ENCODE measurements around the gene CEP68. TPM values are rescaled to one million over a fixed set of nuclear protein-coding genes. Genes with fewer than 3 reads are reported as not detected.

Gene CEP68, protein sequence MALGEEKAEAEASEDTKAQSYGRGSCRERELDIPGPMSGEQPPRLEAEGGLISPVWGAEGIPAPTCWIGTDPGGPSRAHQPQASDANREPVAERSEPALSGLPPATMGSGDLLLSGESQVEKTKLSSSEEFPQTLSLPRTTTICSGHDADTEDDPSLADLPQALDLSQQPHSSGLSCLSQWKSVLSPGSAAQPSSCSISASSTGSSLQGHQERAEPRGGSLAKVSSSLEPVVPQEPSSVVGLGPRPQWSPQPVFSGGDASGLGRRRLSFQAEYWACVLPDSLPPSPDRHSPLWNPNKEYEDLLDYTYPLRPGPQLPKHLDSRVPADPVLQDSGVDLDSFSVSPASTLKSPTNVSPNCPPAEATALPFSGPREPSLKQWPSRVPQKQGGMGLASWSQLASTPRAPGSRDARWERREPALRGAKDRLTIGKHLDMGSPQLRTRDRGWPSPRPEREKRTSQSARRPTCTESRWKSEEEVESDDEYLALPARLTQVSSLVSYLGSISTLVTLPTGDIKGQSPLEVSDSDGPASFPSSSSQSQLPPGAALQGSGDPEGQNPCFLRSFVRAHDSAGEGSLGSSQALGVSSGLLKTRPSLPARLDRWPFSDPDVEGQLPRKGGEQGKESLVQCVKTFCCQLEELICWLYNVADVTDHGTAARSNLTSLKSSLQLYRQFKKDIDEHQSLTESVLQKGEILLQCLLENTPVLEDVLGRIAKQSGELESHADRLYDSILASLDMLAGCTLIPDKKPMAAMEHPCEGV
- total RNA-seq (ENCODE audit: unreplicated experiment) = 38.3 TPM
- long read RNA-seq, full-length matches to known transcripts = 2 of 21 reads
- long read RNA-seq, partial matches to known transcripts = 5 of 21 reads
- long read RNA-seq, other reads (novel, unspliced or antisense) = 14 of 21 reads

DNA sequence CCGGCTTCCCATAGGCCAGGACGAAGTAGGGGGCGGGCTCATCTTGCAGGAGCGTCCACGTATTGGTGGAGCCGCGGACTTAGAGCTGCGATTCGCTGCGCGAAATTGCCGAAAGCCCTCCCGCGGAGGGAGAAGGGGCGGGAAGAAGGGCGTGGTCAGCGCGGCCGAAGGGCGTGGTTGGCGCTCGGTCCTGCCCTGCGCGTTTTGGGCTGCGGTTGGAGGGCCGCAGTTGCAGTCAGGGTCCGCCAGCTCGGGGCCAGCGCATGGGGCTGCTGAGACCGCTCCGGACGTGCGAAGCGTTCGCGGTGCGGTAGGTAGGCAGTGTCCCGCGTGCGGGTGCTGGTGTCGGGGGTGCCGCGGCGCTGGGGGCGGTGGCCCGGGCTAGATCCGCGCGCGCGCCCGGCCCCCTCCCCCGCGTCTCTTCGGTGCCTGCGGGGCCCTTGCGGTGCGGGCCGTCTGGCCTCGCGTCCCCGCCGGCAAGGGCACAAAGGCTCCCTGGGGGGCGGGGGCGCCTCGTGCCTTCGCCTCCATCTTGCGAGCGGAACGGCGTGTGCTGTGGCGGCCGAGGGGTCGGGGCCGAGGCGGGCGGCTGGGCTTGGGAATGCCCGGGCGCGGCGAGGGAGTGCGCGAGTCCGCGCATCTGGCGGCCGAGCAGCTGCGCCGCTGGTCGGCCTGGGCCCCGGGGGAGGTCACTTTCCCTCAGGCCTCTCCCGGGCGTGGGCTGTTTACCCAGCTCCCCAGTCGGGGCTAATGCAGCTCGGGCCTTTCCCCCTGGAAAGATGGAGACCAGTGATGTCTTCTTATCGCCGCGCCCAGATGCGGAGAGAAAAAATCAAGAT, at the start of gene CEP68:
Gene CEP68, plus strand, starts transcription at position 202 of the 839 bp plus-strand sequence. CDS start 13,029 bp downstream, outside the sequence.
- TF ChIP-seq, protein P1, sequence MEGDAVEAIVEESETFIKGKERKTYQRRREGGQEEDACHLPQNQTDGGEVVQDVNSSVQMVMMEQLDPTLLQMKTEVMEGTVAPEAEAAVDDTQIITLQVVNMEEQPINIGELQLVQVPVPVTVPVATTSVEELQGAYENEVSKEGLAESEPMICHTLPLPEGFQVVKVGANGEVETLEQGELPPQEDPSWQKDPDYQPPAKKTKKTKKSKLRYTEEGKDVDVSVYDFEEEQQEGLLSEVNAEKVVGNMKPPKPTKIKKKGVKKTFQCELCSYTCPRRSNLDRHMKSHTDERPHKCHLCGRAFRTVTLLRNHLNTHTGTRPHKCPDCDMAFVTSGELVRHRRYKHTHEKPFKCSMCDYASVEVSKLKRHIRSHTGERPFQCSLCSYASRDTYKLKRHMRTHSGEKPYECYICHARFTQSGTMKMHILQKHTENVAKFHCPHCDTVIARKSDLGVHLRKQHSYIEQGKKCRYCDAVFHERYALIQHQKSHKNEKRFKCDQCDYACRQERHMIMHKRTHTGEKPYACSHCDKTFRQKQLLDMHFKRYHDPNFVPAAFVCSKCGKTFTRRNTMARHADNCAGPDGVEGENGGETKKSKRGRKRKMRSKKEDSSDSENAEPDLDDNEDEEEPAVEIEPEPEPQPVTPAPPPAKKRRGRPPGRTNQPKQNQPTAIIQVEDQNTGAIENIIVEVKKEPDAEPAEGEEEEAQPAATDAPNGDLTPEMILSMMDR (IDR thresholded peaks at IDR 0.05; ENCODE audit: partially characterized antibody, unreplicated experiment) = no peak
- peak within 1 kb of the TSS; percentile 99 for H3K27ac Mint-ChIP-seq (ENCODE audit: unreplicated experiment)

DNA sequence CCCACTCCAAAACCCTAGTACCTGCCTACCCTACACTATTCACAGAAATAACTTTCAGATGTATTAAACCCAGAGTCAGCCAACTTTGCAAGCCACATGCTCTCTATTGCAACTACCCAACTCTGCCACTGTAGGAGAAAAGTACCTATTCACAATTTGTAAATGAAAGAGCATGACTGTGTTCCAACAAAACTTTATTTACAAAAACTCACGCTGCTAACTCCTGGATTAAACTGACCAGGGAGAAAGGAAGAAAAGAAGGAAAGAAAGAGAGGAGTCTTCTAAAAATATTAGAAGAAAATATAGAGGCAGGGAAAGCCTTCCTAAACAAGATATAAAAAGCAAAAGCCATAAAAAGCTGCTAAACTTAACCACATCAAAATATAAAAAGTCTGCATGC, 42.4 kb upstream of the CEP68 start:
- H3K4me1 Mint-ChIP-seq (ENCODE audit: low read depth, unreplicated experiment) = peaks cover 6% of the 10 kb centered on the region
- TF ChIP-seq, protein P1 (IDR thresholded peaks at IDR 0.05; ENCODE audit: partially characterized antibody, unreplicated experiment) = no peak

More for the DNA sequence above, at the start of gene CEP68:
- H3K27me3 Mint-ChIP-seq (ENCODE audit: unreplicated experiment) = peaks cover 4% of the 10 kb centered on the region
- H3K4me1 Mint-ChIP-seq (ENCODE audit: low read depth, unreplicated experiment) = peaks cover 23% of the 10 kb centered on the region
- peak; percentile 98 for DNase-seq
- no peaks in the 10 kb centered on the region for H3K36me3 Mint-ChIP-seq (ENCODE audit: unreplicated experiment)
- peak within 1 kb of the TSS; percentile 100 for H3K4me3 Mint-ChIP-seq (ENCODE audit: unreplicated experiment)
- peaks cover 5% of the 10 kb centered on the region for H3K9me3 Mint-ChIP-seq (ENCODE audit: unreplicated experiment)

DNA sequence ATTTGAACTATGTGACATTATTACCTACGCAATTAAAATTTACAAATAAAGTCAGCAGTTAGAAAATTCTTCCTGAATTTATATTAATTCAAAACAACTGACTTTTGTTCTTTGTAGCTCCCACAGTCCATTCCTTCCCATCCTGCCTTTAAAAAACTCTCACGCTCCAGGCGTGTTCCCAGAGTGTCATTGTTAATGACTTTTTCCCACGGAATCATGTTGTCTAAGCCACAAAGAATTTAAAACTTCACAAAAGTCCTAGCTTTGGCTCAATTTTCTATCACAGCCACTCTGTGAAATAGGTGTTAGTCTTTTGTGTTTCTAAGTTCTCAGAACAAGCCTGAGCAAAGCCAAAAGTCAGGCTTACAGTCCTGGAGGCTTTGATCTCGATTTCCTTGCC, 40.5 kb upstream of the CEP68 start:
- Mint-ChIP-seq H3K4me1 (ENCODE audit: low read depth, unreplicated experiment) (peaks cover 9% of the 10 kb centered on the region), H3K9me3 (ENCODE audit: unreplicated experiment) (no peaks in the 10 kb centered on the region), H3K36me3 (ENCODE audit: unreplicated experiment) (peaks cover 7% of the 10 kb centered on the region), H3K27me3 (ENCODE audit: unreplicated experiment) (no peaks in the 10 kb centered on the region), H3K4me3 (ENCODE audit: unreplicated experiment) (no peak overlapping the region), H3K27ac (ENCODE audit: unreplicated experiment) (no peak overlapping the region)
- no peak for DNase-seq
- TF ChIP-seq, protein P1 (IDR thresholded peaks at IDR 0.05; ENCODE audit: partially characterized antibody, unreplicated experiment) = no peak

More for the DNA sequence above, 42.4 kb upstream of the CEP68 start:
- H3K9me3 Mint-ChIP-seq (ENCODE audit: unreplicated experiment) = no peaks in the 10 kb centered on the region
- H3K27me3 Mint-ChIP-seq (ENCODE audit: unreplicated experiment) = peaks cover 2% of the 10 kb centered on the region
- no peak for DNase-seq
- H3K27ac Mint-ChIP-seq (ENCODE audit: unreplicated experiment) = no peak overlapping the region
- H3K36me3 Mint-ChIP-seq (ENCODE audit: unreplicated experiment) = no peaks in the 10 kb centered on the region
- no peak overlapping the region for H3K4me3 Mint-ChIP-seq (ENCODE audit: unreplicated experiment)

DNA sequence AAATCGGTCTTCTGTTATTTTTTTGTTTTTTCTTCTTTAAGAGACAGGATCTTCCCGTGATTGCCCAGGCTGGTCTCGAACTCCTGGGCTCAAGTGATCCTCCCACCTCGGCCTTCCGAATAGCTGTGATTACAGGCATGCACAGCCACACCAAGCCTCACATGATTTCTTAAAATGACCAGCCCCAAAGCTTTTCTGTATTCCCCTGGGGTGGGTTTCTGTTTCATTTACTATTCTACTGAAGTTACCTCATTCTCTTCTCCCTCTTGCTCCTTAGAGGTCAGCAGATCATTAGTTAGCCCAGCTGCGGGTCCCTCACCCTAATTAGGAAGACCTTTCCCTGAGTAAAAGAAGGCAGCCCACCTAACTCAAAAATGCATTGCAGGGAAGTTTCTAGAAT, 39.4 kb upstream of the CEP68 start:
- no peak overlapping the region for H3K4me3 Mint-ChIP-seq (ENCODE audit: unreplicated experiment)
- H3K27me3 Mint-ChIP-seq (ENCODE audit: unreplicated experiment) = no peaks in the 10 kb centered on the region
- H3K27ac Mint-ChIP-seq (ENCODE audit: unreplicated experiment) = no peak overlapping the region
- peaks cover 9% of the 10 kb centered on the region for H3K4me1 Mint-ChIP-seq (ENCODE audit: low read depth, unreplicated experiment)
- DNase-seq = no peak
- no peaks in the 10 kb centered on the region for H3K9me3 Mint-ChIP-seq (ENCODE audit: unreplicated experiment)
- H3K36me3 Mint-ChIP-seq (ENCODE audit: unreplicated experiment) = peaks cover 7% of the 10 kb centered on the region
- TF ChIP-seq, protein P1 (IDR thresholded peaks at IDR 0.05; ENCODE audit: partially characterized antibody, unreplicated experiment) = no peak

All from glutamatergic neuron (in vitro differentiated cells).